GM10248 (cell line): ENCODE results near the gene CCR1.

ENCODE experiments used
- CTCF ChIA-PET: fragments of 300-600 bp; sonication (Branson Sonifier 250); formaldehyde crosslinking; extraction: SDS; loops from one replicate; lab custom pipeline; 2021; ENCODE audit warnings: antibody characterized with exemption; lab: Yijun Ruan, JAX
- POLR2A ChIA-PET: fragments of 350-650 bp; sonication (Branson Sonifier 250); formaldehyde crosslinking; extraction: SDS; loops from one replicate; lab custom pipeline; 2020; ENCODE audit warnings: antibody characterized with exemption; lab: Yijun Ruan, JAX
- DNase-seq: peaks from one replicate; pipeline ENCODE4 v3.0.0; 2012; ENCODE audit errors: extremely low spot score
- CTCF ChIP-seq: IDR thresholded peaks from 2 replicates; pipeline ENCODE4 v1.5.1; 2012; ENCODE audit warnings: mild to moderate bottlenecking, low read depth; ENCODE audit errors: extremely low read depth, missing control alignments, control extremely low read depth

The CCR1 gene

GRCh38 chr3:46228260-46229242 is 20.4 kb upstream of the CCR1 start:
- peak; percentile 0 for TF ChIP-seq CTCF
- ChIA-PET POLR2A (no interaction called here), CTCF (no interaction called here)
- DNase-seq = no peak

- POLR2A ChIA-PET = no interaction called here
- no peak for TF ChIP-seq CTCF
- CTCF ChIA-PET = interaction anchor here (1.0 kb wide), 1 partner anchor 14 kb away, joined by 3 read pairs; the partner anchor contains the start of gene CCR1
- no peak for DNase-seq
Observed at GRCh38 chr3:46222435-46223161, 14.5 kb upstream of the CCR1 start.

- ChIA-PET CTCF (interaction anchor here (1.0 kb wide), 1 partner anchor 14 kb away, joined by 3 read pairs; the partner anchor contains the start of gene CCR1), POLR2A (no interaction called here)
- TF ChIP-seq CTCF = no peak
- DNase-seq = no peak
Observed at GRCh38 chr3:46221938-46222337, 13.8 kb upstream of the CCR1 start.

GRCh38 chr3:46221391-46221790 is 13.3 kb upstream of the CCR1 start:
- ChIA-PET POLR2A (no interaction called here), CTCF (no interaction called here)
- DNase-seq = no peak
- TF ChIP-seq CTCF = no peak

GRCh38 chr3:46218196-46218709 is 10.1 kb upstream of the CCR1 start:
- no peak for TF ChIP-seq CTCF
- ChIA-PET CTCF (interaction anchor here (0.6 to 3.4 kb wide), 4 partner anchors 8 to 81 kb away, joined by 3 to 9 read pairs (median 4); no protein-coding TSS in a partner anchor), POLR2A (no interaction called here)
- DNase-seq = no peak

GRCh38 chr3:46215810-46216414 is 7.8 kb upstream of the CCR1 start:
- TF ChIP-seq CTCF = no peak
- POLR2A ChIA-PET = no interaction called here
- no peak for DNase-seq
- CTCF ChIA-PET = interaction anchor here (0.7 to 4.8 kb wide), 12 partner anchors 8 to 167 kb away, joined by 3 to 50 read pairs (median 4); partner anchors contain the start of genes CCR1 and CCR5
